ENCODE results near the gene UPK3BL2. TPM values are rescaled to one million over a fixed set of nuclear protein-coding genes. Genes with fewer than 3 reads are reported as not detected.
A peak's percentile ranks its signal among the peaks of the same experiment; 100 is the strongest.
"Not testable (repeated sequence)": the region's sequence is repeated elsewhere in the genome, so short reads cannot be mapped to it uniquely, and the experiment has no call there.

Gene UPK3BL2
- total RNA-seq, 2 experiments from 2014 or later = 115 to 122 TPM

DNA sequence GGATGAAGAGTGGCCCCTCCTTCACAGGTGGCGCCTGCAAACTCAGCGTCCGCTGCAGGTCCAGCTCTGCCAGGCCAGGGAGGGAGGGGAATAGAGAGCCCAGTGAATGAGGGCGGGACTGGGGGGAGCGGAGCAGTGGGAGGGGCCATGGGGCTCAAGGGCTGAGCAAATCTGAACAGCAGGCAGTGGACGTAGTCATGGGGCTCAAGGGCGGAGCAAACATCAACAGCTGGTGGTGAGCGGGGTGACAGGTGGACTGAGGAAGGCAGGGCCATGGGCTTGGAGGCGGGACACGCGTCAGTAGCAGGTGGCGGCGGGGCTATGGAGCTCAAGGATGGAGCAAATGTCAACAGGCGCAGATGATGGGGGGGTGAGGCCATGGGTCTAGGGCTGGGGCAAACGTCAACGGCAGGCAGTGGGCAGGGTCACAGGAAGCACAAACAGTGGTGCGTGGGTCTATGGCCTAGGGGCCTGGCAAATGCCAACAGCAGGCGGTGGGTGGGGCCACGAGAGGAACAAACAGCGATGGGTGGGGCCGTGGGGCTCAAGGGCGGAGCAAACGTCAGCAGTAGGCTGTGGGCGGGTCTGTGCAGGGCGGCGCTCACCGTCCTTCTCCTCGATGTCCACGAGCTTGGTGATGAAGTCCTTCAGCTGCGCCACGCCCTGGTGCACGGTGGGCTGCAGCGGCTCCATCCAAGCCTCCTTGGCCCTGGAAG is 50.1 kb downstream of the UPK3BL2 start:
- H3K4me1 Mint-ChIP-seq (ENCODE audit: low read depth); H3K27me3 ChIP-seq (ENCODE audit: control insufficient read depth in 1 of 2, insufficient read depth in 2 of 2, low read length in 2 of 2); H3K9me3 Mint-ChIP-seq; H3K27me3 Mint-ChIP-seq; H3K4me1 ChIP-seq (ENCODE audit: insufficient read depth, low read length); H3K36me3 ChIP-seq (ENCODE audit: insufficient read depth, low read length); H3K27ac ChIP-seq (ENCODE audit: low read depth in 1 of 2, low read length in 2 of 2); CTCF ChIA-PET; H3K9me3 ChIP-seq (ENCODE audit: control insufficient read depth in 1 of 2, insufficient read depth in 1 of 2, low read length in 2 of 2); H3K4me3 ChIP-seq (ENCODE audit: low read length); intact Hi-C loops (cut with DNase I, micrococcal nuclease); H3K36me3 Mint-ChIP-seq (ENCODE audit: low read depth); H3K27ac Mint-ChIP-seq; POLR2A ChIA-PET: not testable (repeated sequence)
- peak overlapping the region; percentile 73 for H3K4me3 Mint-ChIP-seq
- DNase-seq (peak in 2 of 14 experiments; percentile 18 to 66), ATAC-seq (ENCODE audit: poor library complexity) (peak; percentile 55)

DNA sequence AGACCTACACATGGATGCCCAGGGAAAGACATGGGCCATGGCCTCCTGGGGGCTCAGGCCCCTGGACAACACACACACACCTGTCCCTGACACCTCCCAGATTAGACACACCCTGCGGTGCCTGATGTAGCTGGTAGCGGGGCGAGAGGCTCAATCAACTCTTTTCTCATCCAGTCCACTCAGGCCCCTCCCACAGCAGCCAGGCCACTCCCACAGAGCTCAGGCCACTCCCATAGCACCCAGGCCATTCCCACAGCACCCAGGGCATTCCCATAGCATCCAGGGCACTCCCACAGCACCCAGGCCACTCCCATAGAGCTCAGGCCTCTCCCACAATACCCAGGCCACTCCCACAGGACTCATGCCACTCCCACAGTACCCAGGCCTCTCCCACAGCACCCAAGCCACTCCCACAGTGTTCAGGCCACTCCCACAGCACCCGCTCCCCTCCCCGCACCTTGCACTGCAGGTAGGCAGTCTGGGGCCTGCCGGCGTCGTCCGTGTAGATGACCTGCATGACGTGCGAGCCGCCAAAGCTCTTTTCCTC is 52.9 kb downstream of the UPK3BL2 start:
- H3K27me3 ChIP-seq (ENCODE audit: control insufficient read depth in 1 of 2, insufficient read depth in 2 of 2, low read length in 2 of 2); H3K9me3 Mint-ChIP-seq; H3K36me3 Mint-ChIP-seq (ENCODE audit: low read depth); H3K4me1 Mint-ChIP-seq (ENCODE audit: low read depth); H3K4me1 ChIP-seq (ENCODE audit: insufficient read depth, low read length); POLR2A ChIA-PET; CTCF ChIA-PET; intact Hi-C loops (cut with DNase I, micrococcal nuclease); H3K27ac Mint-ChIP-seq; H3K27me3 Mint-ChIP-seq; H3K4me3 ChIP-seq (ENCODE audit: low read length); H3K27ac ChIP-seq (ENCODE audit: low read depth in 1 of 2, low read length in 2 of 2); H3K36me3 ChIP-seq (ENCODE audit: insufficient read depth, low read length); H3K9me3 ChIP-seq (ENCODE audit: control insufficient read depth in 1 of 2, insufficient read depth in 1 of 2, low read length in 2 of 2); H3K4me3 Mint-ChIP-seq: not testable (repeated sequence)
- ATAC-seq (ENCODE audit: poor library complexity) (peak; percentile 51), DNase-seq (peak in 8 of 14 experiments; percentile 20 to 62 (median 40))

Other genes starting within 250 kb of the UPK3BL2 start
- gene SPDYE6, start 187.3 kb downstream of the UPK3BL2 start, total RNA-seq = not detected
- gene PRKRIP1, start 147.3 kb downstream of the UPK3BL2 start, total RNA-seq = 10 to 100 TPM; 47.4 to 48.0 TPM
- 10 to 100 TPM; 12.3 to 16.5 TPM for gene ORAI2, start 110.1 kb downstream of the UPK3BL2 start, total RNA-seq
- gene ALKBH4, start 78.8 kb downstream of the UPK3BL2 start, total RNA-seq = 1 to 10 TPM; 2.9 to 3.5 TPM
- 10 to 100 TPM; 12.9 to 13.9 TPM for gene LRWD1, start 78.7 kb downstream of the UPK3BL2 start, total RNA-seq
- gene POLR2J, start 64.8 kb downstream of the UPK3BL2 start, total RNA-seq = 10 to 100 TPM; 35.8 to 39.7 TPM
- gene RASA4B, start 25.9 kb downstream of the UPK3BL2 start, total RNA-seq = 10 to 100 TPM; 31.9 to 40.7 TPM
- gene SPDYE2, start 7.5 kb upstream of the UPK3BL2 start, total RNA-seq = under 1 TPM; 0.33 to 0.36 TPM
- gene POLR2J3, start 28.9 kb upstream of the UPK3BL2 start, total RNA-seq = 10 to 100 TPM; 82.5 to 90.6 TPM
- gene RASA4, start 73.1 kb upstream of the UPK3BL2 start, total RNA-seq = 10 to 100 TPM; 37.8 to 42.1 TPM
- gene UPK3BL1, start 99.1 kb upstream of the UPK3BL2 start, total RNA-seq = 10 to 100 TPM; 27.2 to 28.4 TPM
- not detected for gene SPDYE2B, start 106.6 kb upstream of the UPK3BL2 start, total RNA-seq
- gene POLR2J2, start 128.0 kb upstream of the UPK3BL2 start, total RNA-seq = 10 to 100 TPM; 76.6 to 81.3 TPM
- gene FAM185A, start 205.3 kb upstream of the UPK3BL2 start, total RNA-seq = 1 to 10 TPM; 4.5 to 4.9 TPM